Measurements from ENCODE around the gene PLCB4. TPM values are rescaled to one million over a fixed set of nuclear protein-coding genes. Genes with fewer than 3 reads are reported as not detected.

PLCB4 gene
- total RNA-seq, 4 donors from 2014 or later, result 2.7 to 11.4 (median 6.5) TPM

- DNase-seq (ENCODE audit: low spot score in 2 of 2), result no peak
- intact Hi-C loops (cut with DNase I; ENCODE audit: low total_unique reads), result no loop called here
- WGBS, 2 donors, result 80 to 96% methylated on average over 1 of the region's 1 CpG
- no peak for TF ChIP-seq CTCF (IDR thresholded peaks at IDR 0.05)
- TF ChIP-seq POLR2A (IDR thresholded peaks at IDR 0.05), result no peak
- no peak overlapping the region for H3K4me3 ChIP-seq (ENCODE audit: low read depth, poor library complexity, severe bottlenecking)
These were observed 111.8 kb downstream of the PLCB4 start for GRCh38 chr20:9180481-9181257.

GRCh38 chr20:9185511-9185910 is 116.6 kb downstream of the PLCB4 start:
- no peak for DNase-seq (ENCODE audit: low spot score in 2 of 2)
- intact Hi-C loops (cut with DNase I; ENCODE audit: low total_unique reads), result no loop called here
- TF ChIP-seq POLR2A (IDR thresholded peaks at IDR 0.05) (no peak), CTCF (IDR thresholded peaks at IDR 0.05) (no peak)
- WGBS, 2 donors, result 88 to 94% methylated on average over 6 of the region's 6 CpGs
- H3K4me3 ChIP-seq (ENCODE audit: low read depth, poor library complexity, severe bottlenecking), result no peak overlapping the region

- no peak for DNase-seq (ENCODE audit: low spot score in 2 of 2)
- no peak overlapping the region for H3K4me3 ChIP-seq (ENCODE audit: low read depth, poor library complexity, severe bottlenecking)
- TF ChIP-seq CTCF (IDR thresholded peaks at IDR 0.05), result no peak
- no peak for TF ChIP-seq POLR2A (IDR thresholded peaks at IDR 0.05)
- intact Hi-C loops (cut with DNase I; ENCODE audit: low total_unique reads), result no loop called here
- 44 to 45% methylated on average over 5 of the region's 5 CpGs for WGBS, 2 donors
These were observed 117.5 kb downstream of the PLCB4 start for GRCh38 chr20:9186396-9186795.

GRCh38 chr20:9195031-9195430 is 126.1 kb downstream of the PLCB4 start:
- TF ChIP-seq CTCF (IDR thresholded peaks at IDR 0.05) (no peak), POLR2A (IDR thresholded peaks at IDR 0.05) (no peak)
- 81 to 87% methylated on average over 6 of the region's 6 CpGs for WGBS, 2 donors
- no peak for DNase-seq (ENCODE audit: low spot score in 2 of 2)
- intact Hi-C loops (cut with DNase I; ENCODE audit: low total_unique reads), result loop anchor here (5.0 kb wide), 1 partner anchor 1392 kb away; no protein-coding TSS in a partner anchor
- H3K4me3 ChIP-seq (ENCODE audit: low read depth, poor library complexity, severe bottlenecking), result no peak overlapping the region

GRCh38 chr20:9196110-9196509 is 127.2 kb downstream of the PLCB4 start:
- intact Hi-C loops (cut with DNase I; ENCODE audit: low total_unique reads), result loop anchor here (5.0 kb wide), 1 partner anchor 1391 kb away; no protein-coding TSS in a partner anchor
- 62 to 77% methylated on average over 1 of the region's 1 CpG for WGBS, 2 donors
- no peak for DNase-seq (ENCODE audit: low spot score in 2 of 2)
- no peak for TF ChIP-seq POLR2A (IDR thresholded peaks at IDR 0.05)
- no peak for TF ChIP-seq CTCF (IDR thresholded peaks at IDR 0.05)
- no peak overlapping the region for H3K4me3 ChIP-seq (ENCODE audit: low read depth, poor library complexity, severe bottlenecking)

All from lower leg skin (tissue), 4 donors.